K562 (cell line): Measurements from ENCODE around the gene HNMT. TPM values are rescaled to one million over a fixed set of nuclear protein-coding genes. Genes with fewer than 3 reads are reported as not detected.
A peak's percentile ranks its signal among the peaks of the same experiment; 100 is the strongest.

Experiments
- CTBP1 ChIP-seq: fragments of 450-650 bp; IDR thresholded peaks from 2 replicates; pipeline ENCODE4 v1.6.1; 2016; ENCODE audit warnings: borderline replicate concordance
- FOXP1 ChIP-seq: sonication (generic); formaldehyde crosslinking; IDR thresholded peaks from 2 replicates; pipeline ENCODE4 v1.8.0; 2022; ENCODE audit warnings: mild to moderate bottlenecking, missing genetic modification reagents
- GATAD2A ChIP-seq: fragments of 450-650 bp; IDR thresholded peaks from 2 replicates; pipeline ENCODE4 v1.6.1; 2017
- KDM1A ChIP-seq, 2 experiments: fragments of 450-650 bp; IDR thresholded peaks; 2 replicates each; pipeline ENCODE4 v1.6.1; 2016; ENCODE audit warnings: mild to moderate bottlenecking in 2 of 2
- MAFK ChIP-seq: IDR thresholded peaks from 2 replicates; pipeline ENCODE4 v1.6.1; 2011; ENCODE audit warnings: low read length, improper control_type of control experiment
- MAX ChIP-seq: sonication (generic); formaldehyde crosslinking; IDR thresholded peaks from 2 replicates; pipeline ENCODE4 v1.9.0; 2022; ENCODE audit warnings: mild to moderate bottlenecking, missing genetic modification reagents
- MCM2 ChIP-seq: fragments of 450-650 bp; IDR thresholded peaks from 2 replicates; pipeline ENCODE4 v1.6.1; 2017; ENCODE audit warnings: low read depth, mild to moderate bottlenecking
- MEF2D ChIP-seq: conservative IDR thresholded peaks from 2 replicates; pipeline ENCODE4 v1.6.1; 2016; ENCODE audit warnings: low read depth, missing genetic modification characterization, missing compliant biosample characterization
- MNT ChIP-seq, 2 experiments: fragments of 450-650 bp; conservative IDR thresholded peaks; 2 replicates each; pipeline ENCODE4 v1.6.1; 2017; ENCODE audit warnings: mild to moderate bottlenecking in 2 of 2, moderate library complexity in 2 of 2
- MTA1 ChIP-seq: fragments of 450-650 bp; IDR thresholded peaks from 2 replicates; pipeline ENCODE4 v1.6.1; 2017; ENCODE audit warnings: borderline replicate concordance
- PBX2 ChIP-seq, 2 experiments: IDR thresholded peaks in 1 of 2; conservative IDR thresholded peaks in 1 of 2; 2 replicates each; pipeline ENCODE4 v1.6.1; 2016; ENCODE audit warnings: low read depth in 2 of 2, mild to moderate bottlenecking in 1 of 2, missing compliant biosample characterization in 1 of 2, missing genetic modification characterization in 1 of 2, moderate library complexity in 1 of 2
- RB1 ChIP-seq: fragments of 450-650 bp; IDR thresholded peaks from 2 replicates; pipeline ENCODE4 v1.6.1; 2017; ENCODE audit warnings: low read depth, mild to moderate bottlenecking
- RBM25 ChIP-seq: fragments of 200-400 bp; formaldehyde crosslinking; IDR thresholded peaks from 2 replicates; pipeline ENCODE4 v1.6.1; 2018; ENCODE audit warnings: low read length, low read depth, moderate library complexity; ENCODE audit not compliant: severe bottlenecking
- SNRNP70 ChIP-seq: fragments of 200-400 bp; formaldehyde crosslinking; optimal IDR thresholded peaks from 2 replicates; pipeline ENCODE3; 2017; ENCODE audit warnings: low read depth, low read length
- THAP12 ChIP-seq: fragments of 250-450 bp; sonication (Bioruptor Pico); IDR thresholded peaks from 2 replicates; pipeline ENCODE4 v1.9.0; 2021; ENCODE audit warnings: mild to moderate bottlenecking, inconsistent platforms
- TRIM24 ChIP-seq, 2 experiments: fragments of 450-650 bp; IDR thresholded peaks; 2 replicates each; pipeline ENCODE4 v1.6.1; 2016
- WHSC1 ChIP-seq: IDR thresholded peaks from one replicate; pipeline ENCODE4 v1.6.1; 2012; ENCODE audit warnings: low read length, control low read depth, inconsistent platforms
- ZFP91 ChIP-seq: sonication (generic); formaldehyde crosslinking; IDR thresholded peaks from 2 replicates; pipeline ENCODE4 v1.8.0; 2022; ENCODE audit warnings: mild to moderate bottlenecking, missing genetic modification reagents
- ZKSCAN3 ChIP-seq: fragments of 250-450 bp; sonication (Bioruptor Pico); IDR thresholded peaks from 2 replicates; pipeline ENCODE4 v1.4.0; 2020
- ZNF583 ChIP-seq: fragments of 250-450 bp; sonication (Bioruptor Pico); IDR thresholded peaks from 2 replicates; pipeline ENCODE4 v1.4.0; 2020
- ZNF778 ChIP-seq: fragments of 450-650 bp; formaldehyde crosslinking; IDR thresholded peaks from 2 replicates; pipeline ENCODE4 v1.4.0; 2020; ENCODE audit warnings: mild to moderate bottlenecking, moderate library complexity
- polyA plus RNA-seq, 8 experiments: library from polyadenylated mRNA; depleted of rRNA in 4 of 8; stranded (reverse) in 5 of 8; unstranded in 3 of 8; fragments of >200 nt; fragmentation: Nextera tagmentation in 2 of 8; fragmentation: Illumina TruSeq in 1 of 8; extraction: Ambion mirVana in 2 of 8; extraction: Trizol in 1 of 8; gene quantifications; 2 replicates each; pipeline versions ENCODE4 v1.2.1 to v1.2.3, GENCODE V29; 2011 to 2014; ENCODE audit warnings: inconsistent platforms in 1 of 8, missing spikeins in 1 of 8
- total RNA-seq, 7 experiments: library from RNA; depleted of rRNA in 6 of 7; stranded (reverse); fragments of >200 nt in 6 of 7; fragmentation: Illumina TruSeq in 2 of 7; extraction: Trizol in 2 of 7; gene quantifications; 2 replicates each; pipeline versions ENCODE4 v1.2.1 to v1.2.3, GENCODE V29; 2011 to 2021; ENCODE audit warnings: low replicate concordance in 1 of 7

The HNMT gene
- total and polyA plus RNA-seq, 9 of the 15 experiments (the other 6 are each of a cell fraction or from before 2014, with no cell fraction given), result 3.1 to 10.9 (median 5.3) TPM

DNA sequence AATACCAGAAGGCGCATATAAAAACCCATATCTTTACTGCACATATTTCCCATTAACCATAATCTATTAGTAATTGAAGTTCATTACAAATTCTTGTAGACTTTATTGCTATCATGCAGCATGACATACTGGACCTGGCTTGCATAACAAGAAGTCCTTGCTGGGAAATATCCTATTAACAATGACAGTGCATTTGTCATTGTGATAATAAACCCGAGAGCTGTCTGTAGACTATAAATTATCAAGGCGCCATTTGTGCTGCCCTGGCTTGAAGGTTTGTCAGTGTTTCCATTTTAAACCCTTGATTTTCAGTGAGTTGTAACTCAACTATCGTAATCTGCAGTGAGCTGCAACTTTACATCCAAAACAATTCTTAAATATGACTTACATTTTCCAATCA lies 59.0 kb downstream of the HNMT start (continued):
- TF ChIP-seq PBX2 (CRISPR knock-in tag; IDR thresholded peaks at IDR 0.05; ENCODE audit: low read depth) (no peak; the same call in 1 of the 2 replicates), PBX2 (tag; conservative IDR thresholded peaks at IDR 0.05; ENCODE audit: low read depth) (peak; percentile 100), WHSC1 (no peak), THAP12 (CRISPR knock-in tag) (no peak), ZNF583 (CRISPR knock-in tag) (no peak), ZFP91 (CRISPR knock-in tag) (no peak), MCM2 (no peak), GATAD2A (no peak), TRIM24 (IDR thresholded peaks at IDR 0.05) (peak; percentile 54 to 76; a peak in 3 of 4 replicates), CTBP1 (no peak), SNRNP70 (no peak), ZNF778 (no peak), MAFK (peak; percentile 84), RBM25 (no peak), ZKSCAN3 (CRISPR knock-in tag) (no peak), RB1 (no peak), MEF2D (tag) (no peak), MNT (conservative IDR thresholded peaks at IDR 0.05) (0 out of 4 replicates have a peak, but pooled peaks of 1 of the 2 experiments have one; percentile 25), FOXP1 (CRISPR knock-in tag) (no peak), MAX (CRISPR knock-in tag) (no peak), KDM1A (IDR thresholded peaks at IDR 0.05) (peak; percentile 45 to 52; a peak in 3 of 4 replicates), MTA1 (peak; percentile 22; the same call in 1 of the 2 replicates)
